Prostate gland (tissue), 2 donors: ENCODE data around the gene RNF123.

Source experiments
- CTCF ChIP-seq, 4 experiments: fragments of 200-600 bp in 2 of 4; fragments of 450-650 bp in 2 of 4; sonication (generic) in 2 of 4; IDR thresholded peaks; 1 replicate in 3 of 4; 2 replicates in 1 of 4; pipeline ENCODE4 v1.5.1; 2016 to 2019; ENCODE audit warnings: antibody characterized with exemption in 4 of 4, mild to moderate bottlenecking in 2 of 4, moderate library complexity in 2 of 4
- POLR2A ChIP-seq: fragments of 450-650 bp; IDR thresholded peaks from one replicate; pipeline ENCODE4 v1.6.1; 2016; ENCODE audit warnings: antibody characterized with exemption, mild to moderate bottlenecking
- POLR2AphosphoS5 ChIP-seq: sonication (generic); formaldehyde crosslinking; IDR thresholded peaks from one replicate; pipeline ENCODE4 v1.6.1; 2017; ENCODE audit warnings: antibody characterized with exemption

- TF ChIP-seq CTCF (IDR thresholded peaks at IDR 0.05) (no peak), POLR2A (no peak), POLR2AphosphoS5 (no peak)
Measured at GRCh38 chr3:49724586-49724985, 35.2 kb downstream of the RNF123 start.
